Measurements from ENCODE around the gene SRPK2.
"Not testable (repeated sequence)": the region's sequence is repeated elsewhere in the genome, so short reads cannot be mapped to it uniquely, and the experiment has no call there.

The SRPK2 gene

GRCh38 chr7:105325216-105325904, 63.4 kb downstream of the SRPK2 start:
- no peaks in the 10 kb centered on the region for H3K27me3 ChIP-seq
- no peak overlapping the region for H3K4me3 ChIP-seq (ENCODE audit: low read depth in 1 of 2, low read length in 1 of 2)
- TF ChIP-seq CTCF (IDR thresholded peaks at IDR 0.05): no peak
- H3K27ac ChIP-seq: peak overlapping the region; percentile 64
- no peaks in the 10 kb centered on the region for H3K36me3 ChIP-seq
- H3K4me1 ChIP-seq (ENCODE audit: control insufficient read depth in 1 of 2, insufficient read depth in 1 of 2, low read depth in 1 of 2, low read length in 1 of 2): peaks cover 15 to 16% of the 10 kb centered on the region in 2 experiments
- no peaks in the 10 kb centered on the region for H3K9me3 ChIP-seq

DNA sequence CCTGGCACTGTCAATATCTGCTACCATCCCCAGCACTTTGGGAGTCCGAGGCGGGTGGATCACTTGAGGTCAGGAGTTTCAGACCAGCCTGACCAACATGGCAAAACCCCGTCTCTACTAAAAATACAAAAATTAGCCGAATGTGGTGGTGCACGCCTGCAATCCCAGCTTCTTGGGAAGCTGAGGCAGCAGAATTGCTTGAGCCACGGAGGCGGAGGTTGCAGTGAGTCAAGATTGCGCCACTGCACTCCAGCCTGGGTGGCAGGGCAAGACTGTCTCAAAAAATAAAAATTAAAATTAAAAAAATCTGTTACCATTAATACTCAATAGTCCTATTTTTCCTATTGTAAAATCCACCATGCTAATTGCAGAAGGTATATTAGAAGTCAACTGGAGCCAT, 64.1 kb downstream of the SRPK2 start:
- peak overlapping the region; percentile 64 for H3K27ac ChIP-seq
- H3K4me1 ChIP-seq (ENCODE audit: control insufficient read depth in 1 of 2, insufficient read depth in 1 of 2, low read depth in 1 of 2, low read length in 1 of 2): peaks cover 16 to 17% of the 10 kb centered on the region in 2 experiments
- not testable (repeated sequence) for H3K9me3 ChIP-seq; H3K4me3 ChIP-seq (ENCODE audit: low read depth in 1 of 2, low read length in 1 of 2); H3K27me3 ChIP-seq; H3K36me3 ChIP-seq

DNA sequence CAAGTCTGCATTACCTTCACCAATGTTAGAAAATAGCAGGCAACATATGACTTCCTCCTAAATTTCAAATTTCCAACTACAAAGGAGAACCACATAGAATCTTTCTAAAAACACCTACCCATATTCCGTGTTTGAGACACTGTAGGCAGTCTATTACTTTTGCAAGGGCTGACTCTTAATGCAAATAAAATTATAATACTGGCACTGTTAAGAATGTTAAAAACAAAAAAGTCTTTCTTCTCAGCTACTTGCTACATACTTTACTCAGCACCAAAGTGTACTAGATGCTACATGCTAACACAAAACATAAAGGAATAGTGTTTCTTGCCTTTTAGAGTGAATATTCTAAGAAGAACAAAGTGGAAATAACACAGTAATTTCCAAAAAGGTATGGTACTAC, 65.4 kb downstream of the SRPK2 start:
- Histone ChIP-seq H3K4me3 (ENCODE audit: low read depth in 1 of 2, low read length in 1 of 2) (no peak overlapping the region), H3K4me1 (ENCODE audit: control insufficient read depth in 1 of 2, insufficient read depth in 1 of 2, low read depth in 1 of 2, low read length in 1 of 2) (peaks cover 16 to 18% of the 10 kb centered on the region in 2 experiments), H3K27ac (peak overlapping the region; percentile 42), H3K9me3 (no peaks in the 10 kb centered on the region), H3K27me3 (no peaks in the 10 kb centered on the region), H3K36me3 (no peaks in the 10 kb centered on the region)
- no peak for TF ChIP-seq CTCF (IDR thresholded peaks at IDR 0.05)

DNA sequence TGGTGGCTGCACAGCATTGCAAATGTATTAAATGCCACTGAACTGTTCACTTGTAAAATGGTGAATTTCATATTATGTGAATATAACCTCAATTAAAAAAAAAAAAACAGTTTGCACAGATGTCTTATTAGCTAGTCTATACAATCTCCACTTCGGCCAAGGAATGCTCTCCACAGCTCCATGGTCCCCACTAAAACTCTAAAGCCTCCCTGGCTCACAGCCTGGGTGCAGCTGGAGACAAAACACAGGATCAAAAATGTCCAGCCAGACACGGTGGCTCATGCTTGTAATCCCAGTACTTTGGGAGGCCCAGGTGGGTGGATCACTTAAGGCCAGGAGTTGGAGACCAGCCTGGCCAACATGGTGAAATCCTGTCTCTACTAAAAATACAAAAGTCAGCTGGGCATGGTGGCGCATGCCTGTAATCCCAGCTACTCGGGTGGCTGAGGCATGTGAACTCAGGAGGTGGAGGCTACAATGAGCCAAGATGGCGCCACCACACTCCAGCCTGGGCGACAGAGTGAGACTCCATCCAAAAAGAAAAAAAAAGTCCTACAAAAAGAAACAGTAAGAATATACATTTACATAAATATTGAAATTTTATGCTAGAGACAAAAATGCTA, 66.0 kb downstream of the SRPK2 start:
- Histone ChIP-seq H3K27ac (no peak overlapping the region), H3K27me3 (no peaks in the 10 kb centered on the region), H3K36me3 (no peaks in the 10 kb centered on the region), H3K4me3 (ENCODE audit: low read depth in 1 of 2, low read length in 1 of 2) (no peak overlapping the region), H3K4me1 (ENCODE audit: control insufficient read depth in 1 of 2, insufficient read depth in 1 of 2, low read depth in 1 of 2, low read length in 1 of 2) (peaks cover 16 to 18% of the 10 kb centered on the region in 2 experiments), H3K9me3 (no peaks in the 10 kb centered on the region)
- TF ChIP-seq CTCF (IDR thresholded peaks at IDR 0.05): no peak

- Histone ChIP-seq H3K4me3 (ENCODE audit: low read depth in 1 of 2, low read length in 1 of 2) (no peak overlapping the region), H3K4me1 (ENCODE audit: control insufficient read depth in 1 of 2, insufficient read depth in 1 of 2, low read depth in 1 of 2, low read length in 1 of 2) (peaks cover 16 to 18% of the 10 kb centered on the region in 2 experiments), H3K27me3 (no peaks in the 10 kb centered on the region), H3K9me3 (no peaks in the 10 kb centered on the region), H3K36me3 (no peaks in the 10 kb centered on the region), H3K27ac (no peak overlapping the region)
- TF ChIP-seq CTCF (IDR thresholded peaks at IDR 0.05): no peak
Observed at GRCh38 chr7:105321754-105322455, 66.8 kb downstream of the SRPK2 start.

GRCh38 chr7:105320896-105321295, 67.8 kb downstream of the SRPK2 start:
- TF ChIP-seq CTCF (IDR thresholded peaks at IDR 0.05): no peak

More at GRCh38 chr7:105320896-105321295, 67.8 kb downstream of the SRPK2 start:
- no peaks in the 10 kb centered on the region for H3K36me3 ChIP-seq
- H3K4me3 ChIP-seq (ENCODE audit: low read depth in 1 of 2, low read length in 1 of 2): no peak overlapping the region
- peaks cover 16 to 18% of the 10 kb centered on the region in 2 experiments for H3K4me1 ChIP-seq (ENCODE audit: control insufficient read depth in 1 of 2, insufficient read depth in 1 of 2, low read depth in 1 of 2, low read length in 1 of 2)
- H3K27me3 ChIP-seq: no peaks in the 10 kb centered on the region
- no peak overlapping the region for H3K27ac ChIP-seq
- H3K9me3 ChIP-seq: no peaks in the 10 kb centered on the region
